Upper lobe of right lung (tissue), 1 donor: ENCODE measurements around the gene DNAH5. TPM values are rescaled to one million over a fixed set of nuclear protein-coding genes. Genes with fewer than 3 reads are reported as not detected.

Experiments
- ATAC-seq: fragments of 200-7000 bp; cut with Tn5 transposase; one replicate; pipeline ENCODE4 v1.9.1; 2020; ENCODE audit warnings: mild to moderate bottlenecking, moderate library complexity
- DNase-seq: peaks from one replicate; pipeline ENCODE4 v3.0.0-alpha.2; 2020
- H3K27ac ChIP-seq: fragments of 200-600 bp; one replicate; pipeline ENCODE4 v1.8.0; 2022
- H3K27me3 ChIP-seq: fragments of 200-600 bp; one replicate; pipeline ENCODE4 v1.8.0; 2022; ENCODE audit warnings: mild to moderate bottlenecking
- H3K36me3 ChIP-seq: fragments of 200-600 bp; one replicate; pipeline ENCODE4 v1.8.0; 2022
- H3K4me1 ChIP-seq: fragments of 200-600 bp; one replicate; pipeline ENCODE4 v1.8.0; 2022
- H3K4me3 ChIP-seq: fragments of 200-600 bp; one replicate; pipeline ENCODE4 v1.8.0; 2022; ENCODE audit warnings: mild to moderate bottlenecking
- H3K9me3 ChIP-seq: fragments of 200-600 bp; one replicate; pipeline ENCODE4 v1.8.0; 2022
- intact Hi-C: fragments of 100-400 bp; cut with DNase I; formaldehyde crosslinking; loops from one replicate; pipeline ENCODE4 v1.11.0; 2022
- total RNA-seq: library from RNA; stranded (reverse); fragmentation: NEBNext Ultra II Directional; extraction: Animal tissue kit (Norgen Biotek cat#: 25700); gene quantifications from one replicate; pipeline ENCODE4 v1.2.1, GENCODE V29; 2021
- TF ChIP-seq, protein P1 (sequence below): fragments of 200-600 bp; IDR thresholded peaks from one replicate; pipeline ENCODE4 v1.8.0; 2022; ENCODE audit warnings: antibody characterized with exemption
- donor health status: DM: no; HTN: yes; CAD: no; lungs with severe emphysema.

Gene DNAH5
- total RNA-seq, 1 donor from 2014 or later: 4.6 TPM

DNA sequence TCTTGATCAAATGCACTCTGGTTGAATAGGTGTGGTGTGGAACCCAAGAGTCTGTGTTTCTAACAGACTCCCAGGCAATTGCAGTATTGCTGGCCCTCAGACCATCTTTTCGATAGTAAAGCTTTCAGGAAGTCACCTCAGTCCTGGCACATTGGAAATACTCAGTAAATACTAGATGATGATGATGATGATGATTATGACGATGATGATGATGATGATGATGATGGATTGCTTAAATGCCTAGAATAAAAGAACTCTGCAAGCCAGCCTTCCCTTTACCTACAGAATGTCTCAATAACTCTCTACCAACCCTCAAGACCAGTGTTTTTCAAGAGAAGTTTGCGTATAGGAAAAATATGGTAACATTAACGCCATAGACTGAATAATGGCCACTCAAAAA is 268.0 kb downstream of the DNAH5 start:
- Histone ChIP-seq H3K27ac (no peak overlapping the region), H3K4me3 (no peak overlapping the region), H3K4me1 (no peaks in the 10 kb centered on the region), H3K9me3 (no peaks in the 10 kb centered on the region), H3K27me3 (no peaks in the 10 kb centered on the region), H3K36me3 (no peaks in the 10 kb centered on the region)
- ATAC-seq (no peak), DNase-seq (no peak)
- TF ChIP-seq, protein P1, sequence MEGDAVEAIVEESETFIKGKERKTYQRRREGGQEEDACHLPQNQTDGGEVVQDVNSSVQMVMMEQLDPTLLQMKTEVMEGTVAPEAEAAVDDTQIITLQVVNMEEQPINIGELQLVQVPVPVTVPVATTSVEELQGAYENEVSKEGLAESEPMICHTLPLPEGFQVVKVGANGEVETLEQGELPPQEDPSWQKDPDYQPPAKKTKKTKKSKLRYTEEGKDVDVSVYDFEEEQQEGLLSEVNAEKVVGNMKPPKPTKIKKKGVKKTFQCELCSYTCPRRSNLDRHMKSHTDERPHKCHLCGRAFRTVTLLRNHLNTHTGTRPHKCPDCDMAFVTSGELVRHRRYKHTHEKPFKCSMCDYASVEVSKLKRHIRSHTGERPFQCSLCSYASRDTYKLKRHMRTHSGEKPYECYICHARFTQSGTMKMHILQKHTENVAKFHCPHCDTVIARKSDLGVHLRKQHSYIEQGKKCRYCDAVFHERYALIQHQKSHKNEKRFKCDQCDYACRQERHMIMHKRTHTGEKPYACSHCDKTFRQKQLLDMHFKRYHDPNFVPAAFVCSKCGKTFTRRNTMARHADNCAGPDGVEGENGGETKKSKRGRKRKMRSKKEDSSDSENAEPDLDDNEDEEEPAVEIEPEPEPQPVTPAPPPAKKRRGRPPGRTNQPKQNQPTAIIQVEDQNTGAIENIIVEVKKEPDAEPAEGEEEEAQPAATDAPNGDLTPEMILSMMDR: no peak
- intact Hi-C loops: no loop called here

DNA sequence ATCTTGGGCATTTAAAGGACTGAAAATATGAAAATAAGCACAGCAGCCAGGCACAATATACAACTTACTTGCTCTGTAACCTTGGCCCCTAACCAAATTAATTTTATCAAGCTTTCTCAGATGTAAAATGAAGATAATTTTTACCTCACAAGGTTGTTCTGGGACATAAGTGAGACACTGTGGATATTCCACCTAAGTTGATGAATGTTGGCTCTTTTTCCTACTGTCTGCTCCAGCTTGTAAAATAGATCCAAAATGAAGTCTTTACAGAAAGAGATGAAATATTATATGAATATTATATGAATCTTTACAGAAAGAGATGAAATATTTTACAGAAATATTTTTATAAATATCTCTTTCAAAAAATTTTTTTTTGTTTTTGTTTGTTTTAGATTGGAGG is 270.1 kb downstream of the DNAH5 start:
- intact Hi-C loops: no loop called here
- Histone ChIP-seq H3K36me3 (no peaks in the 10 kb centered on the region), H3K4me1 (no peaks in the 10 kb centered on the region), H3K9me3 (no peaks in the 10 kb centered on the region), H3K27ac (no peak overlapping the region), H3K4me3 (no peak overlapping the region), H3K27me3 (no peaks in the 10 kb centered on the region)
- no peak for DNase-seq
- no peak for ATAC-seq
- TF ChIP-seq, protein P1: no peak

DNA sequence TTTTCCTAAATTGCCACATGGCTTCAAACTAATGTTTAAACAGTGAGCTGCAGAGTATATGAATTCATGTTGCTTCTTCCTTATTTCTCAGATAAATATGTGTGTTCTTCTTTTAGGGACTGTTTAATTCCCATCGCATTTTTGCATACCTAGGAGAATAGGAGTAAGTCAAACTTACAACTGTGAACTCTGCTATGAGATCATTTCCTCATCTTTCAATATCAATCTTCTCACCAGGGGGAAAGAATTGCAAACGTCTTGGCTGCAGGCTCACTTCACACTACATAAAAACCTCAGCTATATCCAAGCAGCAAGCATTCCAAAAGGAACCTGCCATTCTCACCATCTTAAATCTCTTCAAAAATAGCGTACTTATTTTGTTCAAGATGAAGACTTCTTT is 271.0 kb downstream of the DNAH5 start:
- no peak for DNase-seq
- Histone ChIP-seq H3K36me3 (no peaks in the 10 kb centered on the region), H3K4me1 (no peaks in the 10 kb centered on the region), H3K27ac (no peak overlapping the region), H3K4me3 (no peak overlapping the region), H3K27me3 (no peaks in the 10 kb centered on the region), H3K9me3 (no peaks in the 10 kb centered on the region)
- no peak for ATAC-seq
- TF ChIP-seq, protein P1: no peak
- intact Hi-C loops: no loop called here

DNA sequence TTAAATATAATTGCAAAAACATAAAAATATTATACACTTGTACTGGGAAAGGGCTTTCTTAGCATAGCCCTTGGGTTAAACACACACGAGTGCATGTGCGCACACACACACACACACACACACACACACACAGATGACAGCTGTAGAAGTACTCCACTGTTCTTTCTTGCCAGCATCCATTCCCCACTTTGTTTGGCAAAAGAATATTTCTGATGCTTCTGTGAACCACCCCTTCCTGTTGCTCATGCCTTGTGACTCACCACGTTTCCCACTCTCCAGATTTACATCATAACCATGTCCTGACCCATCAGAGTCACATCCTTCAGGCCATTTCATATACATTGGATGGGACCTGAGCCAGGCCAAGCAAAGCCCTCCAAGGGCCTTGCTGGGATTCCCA is 280.1 kb downstream of the DNAH5 start:
- TF ChIP-seq, protein P1: no peak
- H3K27ac ChIP-seq: no peak overlapping the region
- intact Hi-C loops: no loop called here
- ATAC-seq: no peak
- H3K36me3 ChIP-seq: no peaks in the 10 kb centered on the region
- H3K27me3 ChIP-seq: no peaks in the 10 kb centered on the region
- no peaks in the 10 kb centered on the region for H3K9me3 ChIP-seq
- no peak for DNase-seq
- H3K4me3 ChIP-seq: no peak overlapping the region
- no peaks in the 10 kb centered on the region for H3K4me1 ChIP-seq

DNA sequence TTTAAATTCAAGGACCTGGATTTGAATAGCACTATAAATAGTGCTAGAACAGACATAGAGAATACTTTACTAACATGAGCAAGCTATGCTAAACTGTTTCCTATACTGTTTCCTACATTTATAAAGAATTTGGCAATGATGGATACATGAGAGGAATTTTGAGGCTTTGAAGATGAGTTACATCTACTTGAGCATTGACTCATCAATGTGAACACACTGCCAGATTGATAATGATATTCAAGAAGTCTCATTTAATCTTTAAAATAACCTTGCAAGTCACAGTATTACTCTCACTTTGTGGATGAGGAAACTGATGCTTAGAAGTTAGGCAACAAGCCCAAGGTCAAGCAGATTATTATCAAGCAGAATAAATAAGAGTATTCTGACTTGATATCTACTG is 281.9 kb downstream of the DNAH5 start:
- TF ChIP-seq, protein P1: no peak
- H3K36me3 ChIP-seq: no peaks in the 10 kb centered on the region
- intact Hi-C loops: no loop called here
- H3K27me3 ChIP-seq: no peaks in the 10 kb centered on the region
- no peak for ATAC-seq
- H3K4me3 ChIP-seq: no peak overlapping the region
- no peak for DNase-seq
- no peaks in the 10 kb centered on the region for H3K9me3 ChIP-seq
- H3K4me1 ChIP-seq: no peaks in the 10 kb centered on the region
- H3K27ac ChIP-seq: no peak overlapping the region

DNA sequence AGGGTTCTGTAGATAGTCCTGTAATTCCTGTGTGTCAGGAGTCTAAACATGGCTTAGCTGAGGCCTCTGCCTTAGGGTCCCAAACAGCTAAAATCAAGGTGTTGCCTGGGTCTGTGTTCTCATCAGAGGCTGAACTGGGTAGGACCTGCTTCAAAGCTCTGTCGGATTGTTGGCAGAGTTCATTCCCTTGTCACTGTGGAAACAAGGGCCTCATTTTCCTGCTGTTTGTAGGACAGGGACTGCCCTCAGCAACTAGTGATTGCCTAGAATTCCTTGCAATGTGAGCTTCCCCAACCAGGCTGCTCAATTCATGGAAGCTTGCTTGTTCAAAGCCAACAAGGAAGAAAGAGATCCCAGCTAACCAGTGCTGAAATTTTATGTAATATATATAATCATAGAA is 283.2 kb downstream of the DNAH5 start:
- Histone ChIP-seq H3K27ac (no peak overlapping the region), H3K36me3 (no peaks in the 10 kb centered on the region), H3K27me3 (no peaks in the 10 kb centered on the region), H3K4me3 (no peak overlapping the region), H3K9me3 (no peaks in the 10 kb centered on the region), H3K4me1 (no peaks in the 10 kb centered on the region)
- TF ChIP-seq, protein P1: no peak
- no peak for ATAC-seq
- no peak for DNase-seq
- intact Hi-C loops: no loop called here
